ENCODE measurements around the gene LRRK2.

DNA sequence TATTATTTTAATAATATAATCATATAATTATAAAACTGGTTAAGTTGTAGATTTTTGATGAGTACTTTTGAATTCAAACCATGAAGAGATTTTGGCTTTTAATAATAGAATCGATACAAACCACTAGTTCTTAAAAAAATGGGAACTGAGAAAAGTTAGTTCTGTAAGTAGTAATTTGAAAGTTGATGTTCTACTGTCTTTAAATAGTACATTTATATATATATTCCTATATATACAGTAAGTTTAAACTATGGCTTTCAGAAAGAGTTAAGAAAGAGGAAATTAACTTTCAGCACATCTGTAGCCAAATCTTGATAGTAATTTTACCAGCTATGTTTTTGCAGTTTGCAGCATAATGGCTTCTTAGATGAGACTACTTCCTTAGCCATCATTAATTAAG is 7.8 kb downstream of the LRRK2 start:
- TF ChIP-seq POLR2AphosphoS5 (IDR thresholded peaks at IDR 0.05) (no peak), EP300 (IDR thresholded peaks at IDR 0.05) (no peak), POLR2A (IDR thresholded peaks at IDR 0.05; ENCODE audit: low read depth) (no peak)
- TF ChIP-seq, protein P1, sequence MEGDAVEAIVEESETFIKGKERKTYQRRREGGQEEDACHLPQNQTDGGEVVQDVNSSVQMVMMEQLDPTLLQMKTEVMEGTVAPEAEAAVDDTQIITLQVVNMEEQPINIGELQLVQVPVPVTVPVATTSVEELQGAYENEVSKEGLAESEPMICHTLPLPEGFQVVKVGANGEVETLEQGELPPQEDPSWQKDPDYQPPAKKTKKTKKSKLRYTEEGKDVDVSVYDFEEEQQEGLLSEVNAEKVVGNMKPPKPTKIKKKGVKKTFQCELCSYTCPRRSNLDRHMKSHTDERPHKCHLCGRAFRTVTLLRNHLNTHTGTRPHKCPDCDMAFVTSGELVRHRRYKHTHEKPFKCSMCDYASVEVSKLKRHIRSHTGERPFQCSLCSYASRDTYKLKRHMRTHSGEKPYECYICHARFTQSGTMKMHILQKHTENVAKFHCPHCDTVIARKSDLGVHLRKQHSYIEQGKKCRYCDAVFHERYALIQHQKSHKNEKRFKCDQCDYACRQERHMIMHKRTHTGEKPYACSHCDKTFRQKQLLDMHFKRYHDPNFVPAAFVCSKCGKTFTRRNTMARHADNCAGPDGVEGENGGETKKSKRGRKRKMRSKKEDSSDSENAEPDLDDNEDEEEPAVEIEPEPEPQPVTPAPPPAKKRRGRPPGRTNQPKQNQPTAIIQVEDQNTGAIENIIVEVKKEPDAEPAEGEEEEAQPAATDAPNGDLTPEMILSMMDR (IDR thresholded peaks at IDR 0.05), result no peak
